ENCODE data around the gene KIAA1671.

KIAA1671 gene

DNA sequence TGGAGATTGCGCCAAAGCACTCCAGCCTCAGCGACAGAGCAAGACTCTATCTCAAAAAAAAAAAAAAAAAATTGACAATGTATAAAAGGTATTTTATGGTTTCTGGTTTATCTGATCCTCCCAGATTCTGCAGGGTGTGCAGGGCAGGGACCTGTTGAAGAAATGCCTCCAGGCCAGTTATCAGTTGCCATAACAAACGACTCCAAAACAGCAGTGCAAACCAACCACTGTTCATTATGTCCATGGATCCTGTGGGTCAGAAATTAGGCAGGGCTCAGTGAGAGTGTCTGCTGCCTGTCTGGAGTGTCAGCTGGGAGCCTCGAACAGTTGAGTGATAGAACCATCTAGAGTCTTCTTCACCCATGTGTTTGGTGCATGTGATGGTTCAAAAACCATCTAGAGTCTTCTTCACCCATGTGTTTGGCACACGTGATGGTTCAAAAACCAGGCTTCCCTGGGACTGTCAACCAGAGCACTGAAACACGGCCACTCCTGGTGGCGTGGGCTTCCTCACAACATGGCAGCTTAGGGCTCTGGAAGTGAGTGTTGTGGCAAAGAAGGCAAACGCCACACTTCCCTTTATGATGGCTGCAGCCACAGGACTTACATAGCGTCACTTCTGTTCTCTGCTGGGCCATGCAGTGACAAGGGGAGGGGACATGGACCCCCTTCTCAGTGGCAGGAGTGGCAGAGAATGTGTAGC lies 132.0 kb downstream of the KIAA1671 start:
- no peak overlapping the region for H3K9ac ChIP-seq (ENCODE audit: low read length)
- no peak for TF ChIP-seq EZH2phosphoT487 (conservative IDR thresholded peaks at IDR 0.05; ENCODE audit: low read length)
- TF ChIP-seq, protein P1, sequence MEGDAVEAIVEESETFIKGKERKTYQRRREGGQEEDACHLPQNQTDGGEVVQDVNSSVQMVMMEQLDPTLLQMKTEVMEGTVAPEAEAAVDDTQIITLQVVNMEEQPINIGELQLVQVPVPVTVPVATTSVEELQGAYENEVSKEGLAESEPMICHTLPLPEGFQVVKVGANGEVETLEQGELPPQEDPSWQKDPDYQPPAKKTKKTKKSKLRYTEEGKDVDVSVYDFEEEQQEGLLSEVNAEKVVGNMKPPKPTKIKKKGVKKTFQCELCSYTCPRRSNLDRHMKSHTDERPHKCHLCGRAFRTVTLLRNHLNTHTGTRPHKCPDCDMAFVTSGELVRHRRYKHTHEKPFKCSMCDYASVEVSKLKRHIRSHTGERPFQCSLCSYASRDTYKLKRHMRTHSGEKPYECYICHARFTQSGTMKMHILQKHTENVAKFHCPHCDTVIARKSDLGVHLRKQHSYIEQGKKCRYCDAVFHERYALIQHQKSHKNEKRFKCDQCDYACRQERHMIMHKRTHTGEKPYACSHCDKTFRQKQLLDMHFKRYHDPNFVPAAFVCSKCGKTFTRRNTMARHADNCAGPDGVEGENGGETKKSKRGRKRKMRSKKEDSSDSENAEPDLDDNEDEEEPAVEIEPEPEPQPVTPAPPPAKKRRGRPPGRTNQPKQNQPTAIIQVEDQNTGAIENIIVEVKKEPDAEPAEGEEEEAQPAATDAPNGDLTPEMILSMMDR (IDR thresholded peaks at IDR 0.05; ENCODE audit: insufficient read depth, low read length, poor library complexity, severe bottlenecking) = no peak
- H3K9me3 ChIP-seq (ENCODE audit: insufficient read depth, low read length) = no peaks in the 10 kb centered on the region
- no peaks in the 10 kb centered on the region for H3K9me2 ChIP-seq (replicated peaks; ENCODE audit: insufficient read depth, low read length)
- H3K79me2 ChIP-seq (ENCODE audit: insufficient read depth, low read length) = no peaks in the 10 kb centered on the region
- no peak overlapping the region for H3K4me3 ChIP-seq (ENCODE audit: insufficient read depth, low read length, poor library complexity, severe bottlenecking)
- no peak overlapping the region for H2AFZ ChIP-seq (ENCODE audit: low read depth, low read length, severe bottlenecking)
- H3F3A ChIP-seq (ENCODE audit: insufficient read depth) = no peaks in the 10 kb centered on the region
- no peaks in the 10 kb centered on the region for H4K20me1 ChIP-seq (ENCODE audit: low read depth, low read length)
- H3K36me3 ChIP-seq (ENCODE audit: low read length) = no peaks in the 10 kb centered on the region
- H3K4me2 ChIP-seq (ENCODE audit: low read depth, low read length, poor library complexity, severe bottlenecking) = no peak overlapping the region
- no peaks in the 10 kb centered on the region for H3K27me3 ChIP-seq (ENCODE audit: low read length)
- no peak overlapping the region for H3K27ac ChIP-seq (ENCODE audit: low read depth, low read length)

DNA sequence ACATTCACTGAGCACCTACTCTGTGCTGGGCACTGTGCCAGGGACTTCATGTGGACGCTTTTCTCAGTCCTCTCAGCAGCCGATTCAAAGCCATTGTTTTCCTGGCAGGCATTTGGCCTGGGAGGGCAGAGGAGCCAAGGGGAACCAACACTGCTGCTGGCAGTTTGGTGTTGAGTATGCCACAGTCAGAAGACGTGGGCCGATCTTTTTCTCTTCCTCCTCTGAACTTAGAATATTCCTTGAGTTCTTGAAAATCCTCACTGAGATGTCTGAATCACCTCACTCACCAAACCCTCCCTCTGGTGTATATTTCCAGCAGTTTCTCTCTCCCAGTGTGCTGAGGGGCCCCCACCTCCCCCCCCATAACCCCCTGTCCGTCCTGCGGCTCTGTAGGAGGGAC lies 132.6 kb downstream of the KIAA1671 start:
- Histone ChIP-seq H3K36me3 (ENCODE audit: low read length) (no peaks in the 10 kb centered on the region), H3F3A (ENCODE audit: insufficient read depth) (no peaks in the 10 kb centered on the region), H3K27ac (ENCODE audit: low read depth, low read length) (no peak overlapping the region), H3K4me2 (ENCODE audit: low read depth, low read length, poor library complexity, severe bottlenecking) (no peak overlapping the region), H3K79me2 (ENCODE audit: insufficient read depth, low read length) (no peaks in the 10 kb centered on the region), H3K9me2 (replicated peaks; ENCODE audit: insufficient read depth, low read length) (no peaks in the 10 kb centered on the region), H4K20me1 (ENCODE audit: low read depth, low read length) (no peaks in the 10 kb centered on the region), H3K27me3 (ENCODE audit: low read length) (no peaks in the 10 kb centered on the region), H2AFZ (ENCODE audit: low read depth, low read length, severe bottlenecking) (no peak overlapping the region), H3K9me3 (ENCODE audit: insufficient read depth, low read length) (no peaks in the 10 kb centered on the region), H3K4me3 (ENCODE audit: insufficient read depth, low read length, poor library complexity, severe bottlenecking) (no peak overlapping the region), H3K9ac (ENCODE audit: low read length) (no peak overlapping the region)
- no peak for TF ChIP-seq EZH2phosphoT487 (conservative IDR thresholded peaks at IDR 0.05; ENCODE audit: low read length)
- TF ChIP-seq, protein P1 (IDR thresholded peaks at IDR 0.05; ENCODE audit: insufficient read depth, low read length, poor library complexity, severe bottlenecking) = no peak

DNA sequence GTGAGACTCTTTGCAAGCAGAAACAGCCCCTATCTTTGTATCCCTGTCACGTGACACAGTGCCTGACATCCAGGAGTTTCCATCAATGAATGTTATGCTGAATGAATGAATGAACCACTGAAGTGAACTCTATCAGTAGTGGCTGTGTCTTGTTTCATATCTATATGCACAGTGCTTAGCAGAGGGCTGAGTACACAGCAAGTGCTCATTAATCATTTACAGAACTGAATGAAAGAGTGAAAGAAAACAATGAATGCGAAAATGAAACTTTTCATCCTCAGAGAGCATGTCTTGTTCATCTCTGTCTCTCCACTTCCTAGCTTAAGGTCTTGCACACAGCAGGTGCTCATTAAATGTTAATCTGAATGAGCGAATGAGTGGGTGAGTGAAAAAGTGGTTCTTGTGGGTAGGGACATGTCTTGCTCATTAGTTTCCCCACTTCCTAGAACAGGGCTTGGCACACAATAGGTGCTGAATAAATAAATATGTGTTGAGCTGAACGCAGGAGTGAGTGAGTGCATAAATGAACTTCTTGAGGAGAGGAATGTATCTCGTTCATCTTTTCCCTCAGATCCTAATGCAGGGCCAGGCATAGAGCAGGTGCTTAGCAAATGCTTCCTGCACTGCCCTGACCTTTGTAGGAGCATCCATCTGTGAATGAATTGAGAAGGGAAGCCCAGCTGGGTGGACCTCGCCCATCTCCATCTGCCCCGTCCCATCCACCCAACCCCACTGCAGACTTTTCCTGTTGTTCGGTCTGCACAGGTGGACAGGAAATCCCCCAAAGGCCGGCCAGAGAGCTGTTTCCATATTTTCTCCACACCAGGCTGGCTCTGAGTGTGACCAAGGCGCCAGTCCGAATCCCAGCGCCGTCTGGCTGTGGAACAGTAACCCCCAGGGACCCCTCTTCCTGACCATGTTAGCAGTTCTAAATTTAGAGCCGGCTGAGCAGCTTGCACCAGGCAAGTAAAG lies 133.7 kb downstream of the KIAA1671 start:
- H3K36me3 ChIP-seq (ENCODE audit: low read length) = no peaks in the 10 kb centered on the region
- no peaks in the 10 kb centered on the region for H3K9me2 ChIP-seq (replicated peaks; ENCODE audit: insufficient read depth, low read length)
- H4K20me1 ChIP-seq (ENCODE audit: low read depth, low read length) = no peaks in the 10 kb centered on the region
- H3K27ac ChIP-seq (ENCODE audit: low read depth, low read length) = no peak overlapping the region
- no peak for TF ChIP-seq EZH2phosphoT487 (conservative IDR thresholded peaks at IDR 0.05; ENCODE audit: low read length)
- TF ChIP-seq, protein P1 (IDR thresholded peaks at IDR 0.05; ENCODE audit: insufficient read depth, low read length, poor library complexity, severe bottlenecking) = no peak
- H2AFZ ChIP-seq (ENCODE audit: low read depth, low read length, severe bottlenecking) = no peak overlapping the region
- H3K9ac ChIP-seq (ENCODE audit: low read length) = no peak overlapping the region
- H3K9me3 ChIP-seq (ENCODE audit: insufficient read depth, low read length) = no peaks in the 10 kb centered on the region
- no peaks in the 10 kb centered on the region for H3K27me3 ChIP-seq (ENCODE audit: low read length)
- no peaks in the 10 kb centered on the region for H3F3A ChIP-seq (ENCODE audit: insufficient read depth)
- no peaks in the 10 kb centered on the region for H3K79me2 ChIP-seq (ENCODE audit: insufficient read depth, low read length)
- no peak overlapping the region for H3K4me3 ChIP-seq (ENCODE audit: insufficient read depth, low read length, poor library complexity, severe bottlenecking)
- H3K4me2 ChIP-seq (ENCODE audit: low read depth, low read length, poor library complexity, severe bottlenecking) = no peak overlapping the region

All from SU-DHL-6 (cell line).